WI38 (cell line): ENCODE results near the gene OR6J1.
A peak's percentile ranks its signal among the peaks of the same experiment; 100 is the strongest.

Source experiments
- H3K4me3 ChIP-seq: 2 replicates; pipeline ENCODE4 v1.5.1; 2011; ENCODE audit warnings: low read depth, mild to moderate bottlenecking, control low read depth, low read length
- CTCF ChIP-seq: IDR thresholded peaks from 2 replicates; pipeline ENCODE4 v1.5.1; 2012; ENCODE audit warnings: low read depth, mild to moderate bottlenecking, control low read depth, low read length

Gene OR6J1

GRCh38 chr14:22597771-22598098 lies 46.4 kb downstream of the OR6J1 start:
- H3K4me3 ChIP-seq = peak overlapping the region; percentile 92
- no peak for TF ChIP-seq CTCF

GRCh38 chr14:22597265-22597664 lies 46.9 kb downstream of the OR6J1 start:
- no peak for TF ChIP-seq CTCF
- no peak overlapping the region for H3K4me3 ChIP-seq

GRCh38 chr14:22596354-22596879 lies 47.7 kb downstream of the OR6J1 start:
- no peak overlapping the region for H3K4me3 ChIP-seq
- TF ChIP-seq CTCF = no peak

GRCh38 chr14:22594156-22594716 lies 49.9 kb downstream of the OR6J1 start:
- TF ChIP-seq CTCF = no peak
- no peak overlapping the region for H3K4me3 ChIP-seq

- TF ChIP-seq CTCF = no peak
- H3K4me3 ChIP-seq = no peak overlapping the region
These were observed 50.6 kb downstream of the OR6J1 start for GRCh38 chr14:22593601-22594000.

GRCh38 chr14:22593189-22593588 lies 51.0 kb downstream of the OR6J1 start:
- TF ChIP-seq CTCF = no peak
- no peak overlapping the region for H3K4me3 ChIP-seq

- no peak; the same call in none of the 2 replicates for TF ChIP-seq CTCF
- peak within 1 kb of the TSS; percentile 96 for H3K4me3 ChIP-seq
These were observed 54.9 kb downstream of the OR6J1 start, which contains the start of gene DAD1 for GRCh38 chr14:22589096-22589839. Gene DAD1, minus strand, starts transcription at chr14:22589224. Its CDS starts 67 bp downstream, at chr14:22589157.
